GM23248 (cell line): ENCODE data around the gene PCDHB14.
"Not testable (repeated sequence)": the region's sequence is repeated elsewhere in the genome, so short reads cannot be mapped to it uniquely, and the experiment has no call there.

Source experiments
- EZH2 ChIP-seq: fragments of 200-600 bp; sonication (generic); IDR thresholded peaks from 2 replicates; pipeline ENCODE4 v1.6.1; 2018; ENCODE audit warnings: antibody characterized with exemption, mild to moderate bottlenecking; ENCODE audit not compliant: insufficient read depth, poor library complexity, severe bottlenecking
- EZH2phosphoT487 ChIP-seq: fragments of 200-600 bp; sonication (generic); IDR thresholded peaks from 2 replicates; pipeline ENCODE4 v1.6.1; 2018; ENCODE audit warnings: antibody characterized with exemption, moderate library complexity, mild to moderate bottlenecking, low read depth; ENCODE audit not compliant: insufficient read depth

- TF ChIP-seq EZH2phosphoT487, EZH2: not testable (repeated sequence)
Measured at GRCh38 chr5:141214583-141214982, 8.6 kb upstream of the PCDHB14 start.
